ENCODE data around the gene HDLBP. TPM values are rescaled to one million over a fixed set of nuclear protein-coding genes. Genes with fewer than 3 reads are reported as not detected.

HDLBP gene
- total RNA-seq, 1 experiment from 2014 or later = 908 TPM

- peaks cover 83% of the 10 kb centered on the region for H4K20me1 ChIP-seq (ENCODE audit: insufficient read depth)
- H3K9me3 ChIP-seq (ENCODE audit: insufficient read depth, low read depth) = no peaks in the 10 kb centered on the region
- TF ChIP-seq EZH2 (IDR thresholded peaks at IDR 0.05; ENCODE audit: low read depth) = no peak
- no peak for TF ChIP-seq CTCF (conservative IDR thresholded peaks at IDR 0.05)
- H3K4me3 ChIP-seq = no peak overlapping the region
- 0 out of 2 replicates have a peak, but pooled peaks cover 6% of the 10 kb centered on the region for H3K36me3 ChIP-seq (ENCODE audit: low read depth)
- peaks cover 3% of the 10 kb centered on the region; the same call in 1 of the 2 replicates for H3F3A ChIP-seq (ENCODE audit: insufficient read depth, low read depth)
- CTCF ChIA-PET = interaction anchor here (0.5 kb wide), 1 partner anchor 355 kb away, joined by 12 read pairs; no protein-coding TSS in a partner anchor
- H3K4me2 ChIP-seq = no peak overlapping the region
- H3K79me2 ChIP-seq (ENCODE audit: low read depth) = peaks cover 99% of the 10 kb centered on the region
- intact Hi-C loops (cut with micrococcal nuclease; ENCODE audit: unreplicated experiment) = no loop called here
- H3K9me2 ChIP-seq (ENCODE audit: insufficient read depth) = no peaks in the 10 kb centered on the region
- POLR2A ChIA-PET (ENCODE audit: unreplicated experiment) = no interaction called here
- no peak overlapping the region for H3K27ac ChIP-seq
- DNase-seq = no peak
- H3K4me1 ChIP-seq (replicated peaks; ENCODE audit: insufficient read depth) = no peaks in the 10 kb centered on the region
- no peak overlapping the region for H2AFZ ChIP-seq
- no TSS peak for BruUV-seq (replicated peaks)
- H3K27me3 ChIP-seq (ENCODE audit: insufficient read depth, low read depth) = no peaks in the 10 kb centered on the region
These were observed 26.4 kb downstream of the HDLBP start for GRCh38 chr2:241289053-241289452.

GRCh38 chr2:241288324-241288888, 27.1 kb downstream of the HDLBP start:
- H3K27me3 ChIP-seq (ENCODE audit: insufficient read depth, low read depth) = no peaks in the 10 kb centered on the region
- no peaks in the 10 kb centered on the region for H3K9me2 ChIP-seq (ENCODE audit: insufficient read depth)
- H3F3A ChIP-seq (ENCODE audit: insufficient read depth, low read depth) = peaks cover 3% of the 10 kb centered on the region; the same call in 1 of the 2 replicates
- no TSS peak for BruUV-seq (replicated peaks)
- H3K9me3 ChIP-seq (ENCODE audit: insufficient read depth, low read depth) = no peaks in the 10 kb centered on the region
- no peaks in the 10 kb centered on the region for H3K4me1 ChIP-seq (replicated peaks; ENCODE audit: insufficient read depth)
- peaks cover 78% of the 10 kb centered on the region for H4K20me1 ChIP-seq (ENCODE audit: insufficient read depth)
- ChIA-PET POLR2A (ENCODE audit: unreplicated experiment) (no interaction called here), CTCF (no interaction called here)
- TF ChIP-seq EZH2 (IDR thresholded peaks at IDR 0.05; ENCODE audit: low read depth) = no peak
- TF ChIP-seq CTCF (conservative IDR thresholded peaks at IDR 0.05) = no peak
- no peak overlapping the region for H2AFZ ChIP-seq
- no peak overlapping the region for H3K4me3 ChIP-seq
- DNase-seq = no peak
- no peak overlapping the region for H3K4me2 ChIP-seq
- no peak overlapping the region for H3K27ac ChIP-seq
- H3K36me3 ChIP-seq (ENCODE audit: low read depth) = 0 out of 2 replicates have a peak, but pooled peaks cover 6% of the 10 kb centered on the region
- peaks cover 99% of the 10 kb centered on the region for H3K79me2 ChIP-seq (ENCODE audit: low read depth)
- intact Hi-C loops (cut with micrococcal nuclease; ENCODE audit: unreplicated experiment) = no loop called here

GRCh38 chr2:241286348-241287090, 29.0 kb downstream of the HDLBP start:
- ChIA-PET POLR2A (ENCODE audit: unreplicated experiment) (interaction anchor here (0.7 kb wide), 1 partner anchor 46 kb away, joined by 5 read pairs; no protein-coding TSS in a partner anchor), CTCF (no interaction called here)
- Histone ChIP-seq H3K36me3 (ENCODE audit: low read depth) (0 out of 2 replicates have a peak, but pooled peaks cover 6% of the 10 kb centered on the region), H3F3A (ENCODE audit: insufficient read depth, low read depth) (peaks cover 14% of the 10 kb centered on the region; the same call in 1 of the 2 replicates), H3K79me2 (ENCODE audit: low read depth) (peaks cover 97% of the 10 kb centered on the region), H3K27me3 (ENCODE audit: insufficient read depth, low read depth) (no peaks in the 10 kb centered on the region), H2AFZ (no peak overlapping the region), H3K9me2 (ENCODE audit: insufficient read depth) (no peaks in the 10 kb centered on the region), H3K27ac (no peak overlapping the region), H3K4me2 (no peak overlapping the region), H4K20me1 (ENCODE audit: insufficient read depth) (peaks cover 66% of the 10 kb centered on the region), H3K9me3 (ENCODE audit: insufficient read depth, low read depth) (no peaks in the 10 kb centered on the region), H3K4me3 (no peak overlapping the region), H3K4me1 (replicated peaks; ENCODE audit: insufficient read depth) (no peaks in the 10 kb centered on the region)
- BruUV-seq (replicated peaks) = no TSS peak
- intact Hi-C loops (cut with micrococcal nuclease; ENCODE audit: unreplicated experiment) = no loop called here
- no peak for DNase-seq
- TF ChIP-seq EZH2 (IDR thresholded peaks at IDR 0.05; ENCODE audit: low read depth) = no peak

Data from PC-9 (cell line).